Stimulated activated CD4-positive, alpha-beta T cell treated with anti-CD3 and anti-CD28 coated beads, TNF-alpha, amount 100 ng/mL, for 4 hours (primary cell): ENCODE measurements around the gene FSD2.
"Not testable (repeated sequence)": the region's sequence is repeated elsewhere in the genome, so short reads cannot be mapped to it uniquely, and the experiment has no call there.

Source experiments
- DNase-seq, 3 experiments: peaks; one replicate each; pipeline ENCODE4 v3.0.0-alpha.2; 2020; ENCODE audit warnings: low read depth in 3 of 3

Gene FSD2

GRCh38 chr15:82831894-82832600 is 26.2 kb upstream of the FSD2 start:
- no peak for DNase-seq

- DNase-seq: no peak
These were observed 24.7 kb upstream of the FSD2 start for GRCh38 chr15:82830427-82831173.

GRCh38 chr15:82829234-82829633 is 23.4 kb upstream of the FSD2 start:
- no peak for DNase-seq

GRCh38 chr15:82828075-82828474 is 22.2 kb upstream of the FSD2 start:
- DNase-seq: no peak

- DNase-seq: no peak
These were observed 17.2 kb upstream of the FSD2 start for GRCh38 chr15:82823049-82823448.

- not testable (repeated sequence) for DNase-seq
These were observed 16.0 kb upstream of the FSD2 start for GRCh38 chr15:82821851-82822250.

- DNase-seq: not testable (repeated sequence)
These were observed 15.5 kb upstream of the FSD2 start for GRCh38 chr15:82821396-82821795.

- DNase-seq: no peak
These were observed 14.3 kb upstream of the FSD2 start for GRCh38 chr15:82820128-82820527.

GRCh38 chr15:82812994-82813393 is 7.1 kb upstream of the FSD2 start:
- DNase-seq: no peak

GRCh38 chr15:82810890-82811426 is 5.1 kb upstream of the FSD2 start:
- DNase-seq: peak in 1 of 3 experiments; percentile 20

- peak in 1 of 3 experiments; percentile 1 for DNase-seq
These were observed 4.4 kb upstream of the FSD2 start for GRCh38 chr15:82810061-82810889.

GRCh38 chr15:82809308-82810060 is 3.6 kb upstream of the FSD2 start, which contains the start of gene WHAMM:
WHAMM (plus strand) TSS chr15:82809628; CDS start chr15:82809727, 99 bp downstream.
- peak; percentile 85 to 91 (median 90) for DNase-seq

GRCh38 chr15:82808634-82809041 is 2.8 kb upstream of the FSD2 start:
- DNase-seq: no peak

GRCh38 chr15:82807920-82808633 is 2.2 kb upstream of the FSD2 start:
- no peak for DNase-seq

GRCh38 chr15:82804575-82804949 is 1.3 kb downstream of the FSD2 start:
- no peak for DNase-seq

GRCh38 chr15:82803793-82804574 is 1.9 kb downstream of the FSD2 start:
- DNase-seq: no peak

GRCh38 chr15:82802497-82802896 is 3.4 kb downstream of the FSD2 start:
- no peak for DNase-seq

GRCh38 chr15:82799183-82799841 is 6.6 kb downstream of the FSD2 start:
- DNase-seq: no peak

- DNase-seq: no peak
These were observed 7.2 kb downstream of the FSD2 start for GRCh38 chr15:82798531-82799166.
